ENCODE results near the gene PDXDC1.
A peak's percentile ranks its signal among the peaks of the same experiment; 100 is the strongest.
"Not testable (repeated sequence)": the region's sequence is repeated elsewhere in the genome, so short reads cannot be mapped to it uniquely, and the experiment has no call there.

Gene PDXDC1

DNA sequence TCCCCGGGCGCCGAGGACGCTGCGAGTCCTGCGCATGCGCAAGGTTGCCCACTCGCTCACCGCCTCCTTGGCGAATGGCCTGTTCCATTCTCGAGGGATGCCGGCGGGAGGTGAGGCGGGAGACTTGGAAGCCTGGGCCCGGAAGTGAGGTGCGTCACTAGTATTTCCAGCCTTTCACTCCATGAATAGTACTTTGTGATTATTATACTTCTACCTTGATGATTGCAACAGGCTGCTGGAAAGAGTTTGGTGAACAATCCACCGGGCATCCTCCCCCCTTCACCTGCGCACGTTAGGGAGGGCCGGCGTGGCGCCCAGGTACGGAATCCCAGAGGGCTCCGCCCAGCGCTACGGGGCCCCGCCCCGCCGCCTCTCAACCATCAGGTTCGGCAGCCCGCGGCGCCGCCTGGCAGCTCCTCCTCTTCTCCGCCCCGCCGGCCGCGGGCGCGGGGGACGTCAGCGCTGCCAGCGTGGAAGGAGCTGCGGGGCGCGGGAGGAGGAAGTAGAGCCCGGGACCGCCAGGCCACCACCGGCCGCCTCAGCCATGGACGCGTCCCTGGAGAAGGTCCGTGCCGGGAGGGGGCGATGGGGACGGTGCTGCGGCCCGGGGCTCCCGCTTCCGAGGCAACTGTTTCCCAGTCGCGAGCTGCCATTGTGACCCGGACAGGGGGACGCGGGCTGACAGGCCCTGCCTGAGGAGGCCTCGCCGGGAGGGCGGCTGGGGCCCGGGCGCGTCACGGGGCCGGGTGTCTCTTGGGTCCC lies at the start of gene PDXDC1:
PDXDC1 (plus strand) TSS at position 371 of the 762 bp plus-strand sequence; CDS start at position 545, 174 bp downstream.
- DNase-seq (ENCODE audit: low read depth), result peak; percentile 98

DNA sequence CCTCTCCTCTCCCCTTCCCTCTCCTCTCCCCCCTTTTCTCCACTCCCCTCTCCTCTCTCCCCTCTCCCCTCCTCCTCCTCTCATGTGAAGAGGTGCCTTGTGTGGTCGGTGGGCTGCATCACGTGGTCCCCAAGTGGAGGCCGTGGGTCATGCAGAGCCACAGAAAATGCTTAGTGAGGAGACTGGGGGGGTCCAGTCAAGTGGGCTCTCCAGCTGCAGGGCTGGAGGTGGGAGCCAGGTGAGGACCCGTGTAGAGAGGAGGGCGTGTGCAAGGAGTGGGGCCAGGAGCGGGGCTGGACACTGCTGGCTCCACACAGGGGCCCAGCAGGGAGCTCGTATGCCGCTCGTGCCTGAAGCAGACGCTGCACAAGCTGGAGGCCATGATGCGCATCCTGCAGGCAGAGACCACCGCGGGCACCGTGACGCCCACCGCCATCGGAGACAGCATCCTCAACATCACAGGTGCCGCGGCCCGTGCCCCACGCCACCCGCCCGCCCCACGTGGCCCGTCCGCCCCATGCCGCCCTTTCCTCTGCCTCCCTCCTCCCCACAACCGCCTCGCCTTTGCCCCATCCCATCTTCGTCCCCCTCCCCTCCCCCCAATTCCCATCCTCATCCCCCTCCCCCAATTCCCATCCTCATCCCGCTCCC lies 46.6 kb upstream of the PDXDC1 start:
- not testable (repeated sequence) for DNase-seq (ENCODE audit: low read depth)

GRCh38 chr16:14929176-14929575 lies 45.6 kb upstream of the PDXDC1 start:
- not testable (repeated sequence) for DNase-seq (ENCODE audit: low read depth)

GRCh38 chr16:14930246-14930645 lies 44.6 kb upstream of the PDXDC1 start:
- not testable (repeated sequence) for DNase-seq (ENCODE audit: low read depth)

DNA sequence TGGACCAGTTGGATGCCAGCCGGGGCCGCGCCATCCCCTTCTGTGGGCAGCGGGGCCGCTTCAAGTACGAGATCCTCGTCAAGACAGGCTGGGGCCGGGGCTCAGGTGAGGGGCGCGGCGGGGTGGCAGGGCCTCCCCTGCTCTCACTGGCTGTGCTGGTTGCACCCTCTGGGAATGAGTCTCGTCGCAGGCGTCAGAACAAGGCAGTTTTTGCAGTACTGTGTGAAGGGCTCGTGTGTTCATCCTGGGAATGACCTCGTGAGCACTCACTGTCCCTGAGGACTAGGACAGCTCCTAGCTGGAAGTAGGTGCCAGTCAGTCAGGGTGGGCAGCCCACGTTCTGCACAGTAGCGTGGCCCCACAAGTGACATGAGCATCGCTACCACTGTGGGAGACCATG lies 43.9 kb upstream of the PDXDC1 start:
- DNase-seq (ENCODE audit: low read depth), result not testable (repeated sequence)

DNA sequence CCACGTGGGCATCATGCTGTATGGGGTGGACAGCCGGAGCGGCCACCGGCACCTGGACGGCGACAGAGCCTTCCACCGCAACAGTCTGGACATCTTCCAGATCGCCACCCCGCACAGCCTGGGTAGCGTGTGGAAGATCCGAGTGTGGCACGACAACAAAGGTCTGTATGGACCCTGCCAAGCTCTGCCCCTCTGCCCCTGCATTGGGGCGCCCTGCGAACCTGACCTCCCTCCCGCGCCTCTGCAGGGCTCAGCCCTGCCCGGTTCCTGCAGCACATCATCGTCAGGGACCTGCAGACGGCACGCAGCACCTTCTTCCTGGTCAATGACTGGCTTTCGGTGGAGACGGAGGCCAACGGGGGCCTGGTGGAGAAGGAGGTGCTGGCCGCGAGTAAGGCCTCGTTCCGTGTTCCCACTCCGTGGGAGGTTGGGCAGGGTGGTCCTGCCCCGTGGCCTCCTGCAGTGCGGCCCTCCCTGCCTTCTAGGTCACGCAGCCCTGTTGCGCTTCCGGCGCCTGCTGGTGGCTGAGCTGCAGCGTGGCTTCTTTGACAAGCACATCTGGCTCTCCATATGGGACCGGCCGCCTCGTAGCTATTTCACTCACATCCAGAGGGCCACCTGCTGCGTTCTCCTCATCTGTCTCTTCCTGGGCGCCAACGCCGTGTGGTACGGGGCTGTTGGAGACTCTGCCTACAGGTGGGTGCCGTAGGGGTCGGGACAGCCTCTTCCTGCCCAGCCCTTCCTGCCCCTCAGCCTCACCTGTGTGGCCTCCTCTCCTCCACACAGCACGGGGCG lies 42.0 kb upstream of the PDXDC1 start:
- not testable (repeated sequence) for DNase-seq (ENCODE audit: low read depth)

DNA sequence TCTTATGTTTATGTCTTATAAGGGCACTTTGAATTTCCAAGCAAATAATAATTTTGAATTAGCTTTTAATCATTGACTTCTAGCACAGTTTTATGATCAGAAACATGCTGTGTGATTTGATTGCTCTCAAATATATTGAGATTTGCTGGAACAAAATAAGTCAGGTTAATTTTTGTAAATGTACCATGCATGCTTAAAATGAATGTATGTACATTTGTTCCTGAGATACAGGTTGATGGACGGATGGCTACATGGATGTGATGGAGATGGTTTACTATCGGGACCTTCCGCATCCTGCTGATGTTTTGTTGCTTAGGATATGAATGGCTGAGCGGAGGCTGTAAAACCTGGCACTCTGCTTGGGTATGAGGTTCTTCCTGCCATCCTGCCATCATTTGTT lies 37.7 kb upstream of the PDXDC1 start, which contains the start of gene NPIPA1:
NPIPA1 (plus strand) TSS at position 301 of the 400 bp plus-strand sequence; CDS start at position 301, 0 bp downstream.
- not testable (repeated sequence) for DNase-seq (ENCODE audit: low read depth)

GRCh38 chr16:14937994-14938393 lies 36.8 kb upstream of the PDXDC1 start:
- DNase-seq (ENCODE audit: low read depth), result not testable (repeated sequence)

DNA sequence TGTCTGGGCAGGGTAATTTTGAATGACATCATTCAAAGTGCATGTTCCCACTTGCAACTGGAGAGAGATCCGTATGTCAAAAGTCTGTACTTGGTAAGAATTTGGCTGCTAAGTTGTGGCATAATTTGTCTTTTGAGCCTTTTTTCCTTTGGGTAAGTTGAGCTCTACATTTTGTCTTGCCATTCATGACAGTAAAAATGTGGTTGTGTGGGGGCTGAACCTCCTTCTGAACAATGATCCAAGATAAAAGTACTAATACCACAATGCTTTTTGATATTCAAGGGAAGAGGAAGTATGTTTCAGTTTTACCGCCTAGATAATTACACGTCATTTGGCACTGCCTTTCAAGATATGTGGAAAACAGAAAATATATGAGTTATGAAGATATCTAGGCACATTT lies 32.1 kb upstream of the PDXDC1 start:
- DNase-seq (ENCODE audit: low read depth), result not testable (repeated sequence)

DNA sequence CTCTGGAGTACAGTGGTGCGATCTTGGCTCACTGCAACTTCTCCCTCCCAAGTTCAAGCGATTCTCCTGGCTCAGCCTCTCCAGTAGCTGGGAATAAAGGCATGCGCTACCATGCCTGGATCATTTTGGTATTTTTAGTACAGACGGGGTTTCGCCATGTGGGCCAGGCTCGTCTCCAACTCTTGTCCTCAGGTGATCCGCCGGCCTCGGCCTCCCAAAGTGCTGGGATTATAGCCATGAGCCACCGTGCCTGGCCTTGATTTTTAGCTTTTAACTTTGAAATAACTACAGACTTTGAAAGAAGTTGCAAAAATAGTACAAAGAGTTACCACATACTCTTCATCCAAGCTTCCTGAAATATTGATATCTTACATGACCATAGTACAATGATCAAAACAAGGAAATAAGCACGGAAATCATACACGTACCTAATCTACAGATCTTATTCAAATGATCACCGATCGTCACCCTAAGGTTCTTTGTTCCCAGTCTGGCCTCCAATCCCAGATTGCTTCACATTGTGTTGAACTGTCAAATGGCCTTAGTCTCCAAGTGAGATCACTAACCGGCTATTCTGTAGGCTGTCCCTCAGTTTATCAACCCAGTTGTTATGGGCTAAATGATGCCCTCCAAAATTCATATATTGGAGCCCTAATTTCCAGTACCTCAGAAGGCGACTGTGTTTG lies 19.1 kb upstream of the PDXDC1 start:
- DNase-seq (ENCODE audit: low read depth), result no peak

DNA sequence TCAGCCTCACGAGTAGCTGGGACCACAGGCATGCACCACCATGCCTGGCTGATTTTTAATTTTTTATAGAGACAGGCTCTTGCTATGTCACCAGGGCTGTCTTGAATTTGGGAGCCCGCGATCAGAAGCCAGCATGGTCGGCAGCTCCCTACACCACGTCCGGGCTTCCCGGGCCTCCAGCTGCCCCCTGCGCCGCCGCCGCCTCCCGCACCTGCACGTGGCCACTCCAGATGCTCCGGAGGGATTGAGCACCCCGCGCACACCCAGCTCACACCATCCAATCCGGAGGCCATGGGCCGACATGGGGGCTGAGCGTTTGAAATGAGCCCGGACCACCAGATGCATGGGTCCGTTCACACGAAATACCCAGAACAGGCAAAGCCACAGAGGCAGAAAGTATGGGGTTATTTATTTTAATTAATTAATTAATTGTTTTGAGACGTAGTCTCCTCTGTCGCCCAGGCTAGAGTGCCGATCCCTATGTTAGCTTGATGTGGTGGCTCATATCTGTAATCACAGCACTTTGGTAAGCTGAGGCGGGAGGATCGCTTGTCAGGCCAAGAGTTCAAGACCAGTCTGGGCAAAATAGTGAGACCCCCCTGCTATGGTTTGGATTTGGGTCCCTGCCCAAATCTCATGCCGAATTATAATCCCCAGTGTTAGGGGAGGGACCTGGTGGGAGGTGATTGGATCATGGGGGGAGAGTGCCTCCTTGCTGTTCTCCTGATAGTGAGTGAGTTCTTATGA lies 17.1 kb upstream of the PDXDC1 start:
- DNase-seq (ENCODE audit: low read depth), result no peak

DNA sequence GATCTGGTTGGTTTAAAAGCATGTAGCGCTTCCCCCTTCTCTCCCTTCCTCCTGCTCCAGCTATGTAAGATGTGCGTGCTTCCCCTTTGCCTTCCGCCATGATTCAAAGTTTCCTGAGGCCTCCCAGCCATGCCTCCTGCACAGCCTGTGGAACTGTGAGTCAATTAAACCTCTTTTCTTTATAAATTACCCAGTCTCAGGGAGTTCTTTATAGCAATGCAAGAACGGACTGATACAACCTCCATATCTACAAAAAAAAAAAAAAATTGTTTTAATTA lies 16.6 kb upstream of the PDXDC1 start:
- DNase-seq (ENCODE audit: low read depth), result no peak

DNA sequence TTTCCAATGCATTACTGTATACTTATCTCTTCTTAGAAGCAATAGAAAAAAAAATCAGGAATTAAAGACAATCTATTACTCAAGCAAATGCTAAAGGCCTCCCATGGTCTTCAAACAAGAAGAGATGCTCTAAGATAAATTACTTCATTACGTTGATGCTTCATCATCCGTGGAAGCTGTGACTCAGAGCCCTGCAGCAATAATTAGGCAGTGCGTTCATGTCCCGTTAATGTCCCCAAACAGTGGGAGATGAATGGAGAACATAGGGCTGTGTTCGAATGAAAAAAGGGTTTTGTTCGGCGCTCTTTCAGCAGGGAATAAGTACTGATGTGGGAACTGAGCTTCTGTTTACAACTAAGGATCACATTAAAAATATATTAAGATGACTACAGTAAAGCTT lies 15.9 kb upstream of the PDXDC1 start:
- no peak for DNase-seq (ENCODE audit: low read depth)

- no peak for DNase-seq (ENCODE audit: low read depth)
Observed at GRCh38 chr16:14961405-14962186, 13.2 kb upstream of the PDXDC1 start.

DNA sequence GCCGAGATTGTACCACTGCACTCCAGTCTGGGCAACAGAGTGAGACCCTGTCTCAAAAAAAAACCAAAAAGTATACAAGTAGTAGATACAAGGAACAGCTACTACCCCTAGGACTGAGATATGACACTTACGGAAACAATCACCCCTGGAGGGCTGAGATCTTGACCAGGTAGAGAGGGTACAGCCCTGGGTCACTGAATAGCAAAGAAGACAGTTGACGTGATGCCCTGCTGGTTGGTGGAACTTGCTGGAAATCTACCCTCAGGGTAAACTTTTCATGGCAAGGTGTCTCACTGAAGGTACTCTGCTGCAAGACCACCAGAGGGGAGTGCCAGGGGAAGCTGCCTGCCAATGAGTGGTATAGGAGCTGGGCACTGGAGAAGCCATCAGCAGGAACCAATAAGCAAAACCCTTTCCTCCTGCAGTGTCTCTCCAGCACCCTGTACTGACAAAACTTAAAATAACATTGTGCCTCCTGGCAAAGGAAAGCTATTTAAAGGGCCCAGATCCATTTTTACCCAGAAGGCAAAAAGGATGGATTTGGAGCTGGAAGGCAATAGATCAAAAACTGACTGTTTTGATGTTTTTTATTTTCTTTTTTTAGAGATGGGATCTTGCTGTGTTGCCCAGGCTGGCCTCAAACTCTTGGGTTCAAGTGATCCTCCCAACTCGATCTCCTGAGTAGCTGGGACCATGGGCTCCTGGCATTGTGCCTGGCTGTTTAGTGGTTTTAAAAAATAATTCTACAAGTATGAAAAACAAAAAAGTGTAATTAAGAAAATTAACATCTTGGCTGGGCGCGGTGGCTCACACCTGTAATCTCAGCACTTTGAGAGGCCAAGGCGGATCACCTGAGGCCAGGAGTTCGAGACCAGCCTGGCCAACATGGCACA lies 11.3 kb upstream of the PDXDC1 start:
- DNase-seq (ENCODE audit: low read depth), result no peak

DNA sequence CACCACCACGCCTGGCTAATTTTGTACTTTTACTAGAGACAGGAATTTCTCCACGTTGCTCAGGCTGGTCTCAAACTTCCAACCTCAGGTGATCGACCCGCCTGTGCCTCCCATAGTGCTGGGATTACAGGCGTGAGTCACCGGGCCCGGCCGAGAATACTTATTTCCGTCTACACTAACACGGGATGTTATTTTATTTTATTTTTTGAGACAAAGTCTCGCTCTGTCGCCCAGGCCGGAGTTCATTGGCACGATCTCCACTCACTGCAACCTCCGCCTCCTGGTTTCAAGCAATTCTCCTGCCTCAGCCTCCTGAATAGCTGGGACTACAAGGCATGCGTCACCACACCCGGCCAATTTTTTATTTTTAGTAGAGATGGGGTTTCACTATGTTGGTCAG lies 9.5 kb upstream of the PDXDC1 start:
- no peak for DNase-seq (ENCODE audit: low read depth)

- DNase-seq (ENCODE audit: low read depth), result not testable (repeated sequence)
Observed at GRCh38 chr16:14969795-14970194, 5.0 kb upstream of the PDXDC1 start.

DNA sequence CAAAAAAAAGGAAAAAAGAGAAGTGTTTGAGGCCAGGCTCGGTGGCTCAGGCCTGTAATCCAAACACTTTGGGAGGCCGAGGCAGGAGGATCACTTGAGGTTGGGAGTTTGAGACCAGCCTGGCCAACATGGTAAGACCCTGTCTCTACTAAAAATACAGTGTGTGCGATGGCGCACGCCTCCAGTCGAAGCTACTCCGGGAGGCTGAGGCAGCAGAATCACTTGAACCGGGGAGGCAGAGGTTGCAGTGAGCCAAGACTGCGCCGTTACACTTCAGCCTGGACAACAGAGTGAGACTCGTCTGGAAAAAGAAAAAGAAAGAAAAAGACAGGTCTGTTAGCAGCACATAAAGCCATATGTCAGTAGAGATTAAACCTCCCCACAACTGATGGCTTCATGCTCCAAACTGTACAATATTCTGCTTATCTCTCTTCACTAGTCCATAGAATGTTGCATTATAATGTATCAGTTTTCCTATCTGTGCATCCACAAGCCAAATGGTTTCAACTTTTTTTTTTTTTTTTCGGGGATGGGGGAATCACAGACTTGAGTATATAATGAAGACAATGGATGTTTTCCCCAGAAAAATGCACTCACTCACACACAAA lies 3.1 kb upstream of the PDXDC1 start:
- DNase-seq (ENCODE audit: low read depth), result not testable (repeated sequence)

GRCh38 chr16:14973785-14974322 lies 972 bp upstream of the PDXDC1 start:
- not testable (repeated sequence) for DNase-seq (ENCODE audit: low read depth)

Data from activated gamma-delta T cell treated with anti-CD3 and anti-CD28 coated beads, Interleukin-2, amount 50 U/mL, for 16 hours (primary cell).